ENCODE measurements around the gene CHFR. TPM values are rescaled to one million over a fixed set of nuclear protein-coding genes. Genes with fewer than 3 reads are reported as not detected.
"Not testable (repeated sequence)": the region's sequence is repeated elsewhere in the genome, so short reads cannot be mapped to it uniquely, and the experiment has no call there.

Gene CHFR
- total RNA-seq: 67.0 TPM

- DNase-seq (ENCODE audit: low spot score): peak; percentile 97
These were observed at the start of gene CHFR for GRCh38 chr12:132887513-132888351. CHFR (minus strand) TSS chr12:132887605; CDS start chr12:132887328, 277 bp downstream.

GRCh38 chr12:132936921-132937320 lies 49.5 kb upstream of the CHFR start:
- not testable (repeated sequence) for DNase-seq (ENCODE audit: low spot score)

- DNase-seq (ENCODE audit: low spot score): no peak
These were observed 48.8 kb upstream of the CHFR start for GRCh38 chr12:132936163-132936562.

- DNase-seq (ENCODE audit: low spot score): no peak
These were observed 39.0 kb upstream of the CHFR start for GRCh38 chr12:132926415-132926833.

- DNase-seq (ENCODE audit: low spot score): no peak
These were observed 38.4 kb upstream of the CHFR start for GRCh38 chr12:132925597-132926414.

- no peak for DNase-seq (ENCODE audit: low spot score)
These were observed 37.0 kb upstream of the CHFR start for GRCh38 chr12:132924356-132924755.

- DNase-seq (ENCODE audit: low spot score): no peak
These were observed 36.0 kb upstream of the CHFR start for GRCh38 chr12:132923356-132923909.

GRCh38 chr12:132922676-132923075 lies 35.3 kb upstream of the CHFR start:
- DNase-seq (ENCODE audit: low spot score): no peak

GRCh38 chr12:132921685-132922084 lies 34.3 kb upstream of the CHFR start:
- DNase-seq (ENCODE audit: low spot score): no peak

GRCh38 chr12:132918680-132919079 lies 31.3 kb upstream of the CHFR start:
- no peak for DNase-seq (ENCODE audit: low spot score)

- no peak for DNase-seq (ENCODE audit: low spot score)
These were observed 21.6 kb upstream of the CHFR start for GRCh38 chr12:132909030-132909368.

- DNase-seq (ENCODE audit: low spot score): peak; percentile 98
These were observed 21.0 kb upstream of the CHFR start for GRCh38 chr12:132908145-132909029.

GRCh38 chr12:132907789-132908144 lies 20.4 kb upstream of the CHFR start:
- not testable (repeated sequence) for DNase-seq (ENCODE audit: low spot score)

GRCh38 chr12:132907216-132907615 lies 19.8 kb upstream of the CHFR start:
- no peak for DNase-seq (ENCODE audit: low spot score)

- DNase-seq (ENCODE audit: low spot score): peak; percentile 87
These were observed 17.4 kb upstream of the CHFR start for GRCh38 chr12:132904718-132905328.

- no peak for DNase-seq (ENCODE audit: low spot score)
These were observed 11.6 kb upstream of the CHFR start for GRCh38 chr12:132899033-132899432.

- no peak for DNase-seq (ENCODE audit: low spot score)
These were observed 1.4 kb upstream of the CHFR start for GRCh38 chr12:132888852-132889251.

- no peak for DNase-seq (ENCODE audit: low spot score)
These were observed 602 bp downstream of the CHFR start for GRCh38 chr12:132886529-132887477.

- DNase-seq (ENCODE audit: low spot score): no peak
These were observed 5.6 kb downstream of the CHFR start for GRCh38 chr12:132881818-132882217.

GRCh38 chr12:132874620-132875019 lies 12.8 kb downstream of the CHFR start:
- DNase-seq (ENCODE audit: low spot score): not testable (repeated sequence)
